Right renal pelvis (tissue), 4 donors: Measurements from ENCODE around the gene FGF22. TPM values are rescaled to one million over a fixed set of nuclear protein-coding genes. Genes with fewer than 3 reads are reported as not detected.

ENCODE experiments used
- polyA plus RNA-seq, 4 donors: library from polyadenylated mRNA; unstranded; fragments of 120-200 nt; gene quantifications; one replicate each; pipeline ENCODE4 v1.2.1, GENCODE V29; 2013; ENCODE audit not compliant: insufficient read length in 4 of 4

FGF22 gene
- polyA plus RNA-seq, 4 donors: 0.23 to 0.73 (median 0.48) TPM

Other genes starting within 250 kb of the FGF22 start
- gene C2CD4C, start 230.7 kb upstream of the FGF22 start, polyA plus RNA-seq: 1 to 10 TPM; 1.4 to 3.4 (median 1.8) TPM
- 10 to 100 TPM; 25.1 to 41.9 (median 28.7) TPM for gene SHC2, start 178.8 kb upstream of the FGF22 start, polyA plus RNA-seq
- gene MADCAM1, start 143.4 kb upstream of the FGF22 start, polyA plus RNA-seq: 1 to 10 TPM; 2.8 to 5.6 (median 3.6) TPM
- gene TPGS1, start 132.4 kb upstream of the FGF22 start, polyA plus RNA-seq: 10 to 100 TPM in 1 of 4 donors, 1 to 10 TPM in 3; 5.5 to 18.3 (median 6.6) TPM
- 10 to 100 TPM; 56.1 to 75.0 (median 60.6) TPM for gene CDC34, start 108.1 kb upstream of the FGF22 start, polyA plus RNA-seq
- under 1 TPM; 0.17 to 0.43 (median 0.29) TPM for gene GZMM, start 95.8 kb upstream of the FGF22 start, polyA plus RNA-seq
- 100 to 1,000 TPM; 419 to 639 (median 444) TPM for gene BSG, start 67.3 kb upstream of the FGF22 start, polyA plus RNA-seq
- gene HCN2, start 50.0 kb upstream of the FGF22 start, polyA plus RNA-seq: under 1 TPM; 0.18 to 0.44 (median 0.23) TPM
- gene POLRMT, start 6.3 kb upstream of the FGF22 start, polyA plus RNA-seq: 10 to 100 TPM; 52.8 to 71.6 (median 57.0) TPM
- gene RNF126, start 23.3 kb downstream of the FGF22 start, polyA plus RNA-seq: 10 to 100 TPM; 20.8 to 36.7 (median 27.4) TPM
- gene FSTL3, start 36.5 kb downstream of the FGF22 start, polyA plus RNA-seq: 10 to 100 TPM; 13.8 to 22.5 (median 16.3) TPM
- under 1 TPM; 0.17 to 0.48 (median 0.37) TPM for gene PRSS57, start 55.6 kb downstream of the FGF22 start, polyA plus RNA-seq
- 100 to 1,000 TPM in 1 of 4 donors, 10 to 100 TPM in 3; 79.7 to 121 (median 87.5) TPM for gene PALM, start 69.1 kb downstream of the FGF22 start, polyA plus RNA-seq
- gene MISP, start 111.2 kb downstream of the FGF22 start, polyA plus RNA-seq: 1 to 10 TPM; 7.6 to 9.7 (median 8.0) TPM
- gene PTBP1, start 157.6 kb downstream of the FGF22 start, polyA plus RNA-seq: 100 to 1,000 TPM; 365 to 458 (median 390) TPM
- gene PLPPR3, start 182.1 kb downstream of the FGF22 start, polyA plus RNA-seq: 10 to 100 TPM in 3 of 4 donors, 1 to 10 TPM in 1; 8.6 to 19.1 (median 13.6) TPM
- gene AZU1, start 188.0 kb downstream of the FGF22 start, polyA plus RNA-seq: 1 to 10 TPM in 2 of 4 donors, under 1 TPM in 2; 0.76 to 2.4 (median 1.2) TPM
- 1 to 10 TPM in 2 of 4 donors, under 1 TPM in 2; 0.50 to 1.6 (median 1.2) TPM for gene PRTN3, start 201.1 kb downstream of the FGF22 start, polyA plus RNA-seq
- gene ELANE, start 212.4 kb downstream of the FGF22 start, polyA plus RNA-seq: under 1 TPM in 3 of 4 donors, not detected in 1; 0.18 to 0.96 (median 0.64) TPM
- 1 to 10 TPM; 2.1 to 5.7 (median 2.6) TPM for gene CFD, start 219.8 kb downstream of the FGF22 start, polyA plus RNA-seq